ENCODE measurements around the gene PEDS1. TPM values are rescaled to one million over a fixed set of nuclear protein-coding genes. Genes with fewer than 3 reads are reported as not detected.
A peak's percentile ranks its signal among the peaks of the same experiment; 100 is the strongest.

PEDS1 gene
- total and polyA plus RNA-seq, 2 of the 13 experiments (the other 11 are each of a cell fraction or from before 2014, with no cell fraction given) = 30.5 to 93.9 TPM

DNA sequence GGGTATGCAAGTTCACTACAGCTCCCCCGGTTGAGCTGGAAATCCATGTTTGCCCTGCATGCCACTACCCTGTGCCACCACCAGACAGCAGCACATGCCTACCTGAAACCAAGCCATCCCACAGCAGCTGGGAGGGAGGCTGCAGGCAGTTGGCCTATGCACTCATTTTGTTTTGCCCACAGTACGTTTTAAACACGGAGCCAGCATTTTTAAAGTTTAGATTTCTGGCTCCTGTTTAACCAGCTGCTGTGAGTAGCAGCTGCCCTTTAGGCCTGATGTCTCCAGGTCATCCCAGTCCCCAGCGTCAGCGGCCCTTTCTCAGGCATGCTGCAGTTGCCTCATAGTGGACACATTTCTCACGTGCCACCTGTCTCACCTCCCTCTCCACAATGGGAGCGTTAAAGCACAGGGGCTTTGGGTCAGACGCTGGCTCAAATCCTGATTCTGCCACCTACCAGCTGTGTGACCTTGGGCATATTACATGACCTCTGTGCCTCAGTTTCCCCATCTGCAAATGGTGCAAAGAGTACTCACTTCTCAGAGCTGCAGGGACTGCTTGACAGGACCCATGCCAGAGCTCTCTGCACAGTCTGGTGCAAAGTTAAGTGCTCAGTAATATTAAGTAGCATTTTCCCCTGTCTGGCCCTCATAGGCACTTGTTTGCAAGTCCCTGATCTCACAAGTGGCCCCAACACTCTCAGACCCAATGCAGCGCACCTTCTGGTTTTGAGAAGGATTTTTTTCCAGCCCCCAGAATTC lies 32.4 kb downstream of the PEDS1 start (continued):
- TF ChIP-seq, protein P1, sequence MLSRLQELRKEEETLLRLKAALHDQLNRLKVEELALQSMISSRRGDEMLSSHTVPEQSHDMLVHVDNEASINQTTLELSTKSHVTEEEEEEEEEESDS (CRISPR knock-in tag; IDR thresholded peaks at IDR 0.05; ENCODE audit: borderline replicate concordance) = no peak; the same call in 1 of the 2 replicates
- TF ChIP-seq ZNF761 (CRISPR knock-in tag; conservative IDR thresholded peaks at IDR 0.05) (0 out of 2 replicates have a peak, but pooled peaks have one; percentile 33), GFI1 (CRISPR knock-in tag; IDR thresholded peaks at IDR 0.05; ENCODE audit: borderline replicate concordance) (0 out of 2 replicates have a peak, but pooled peaks have one; percentile 18), ZNF792 (CRISPR knock-in tag; IDR thresholded peaks at IDR 0.05) (no peak), HDAC2 (CRISPR knock-in tag; IDR thresholded peaks at IDR 0.05) (peak; percentile 62; the same call in 1 of the 2 replicates), KLF16 (CRISPR knock-in tag; IDR thresholded peaks at IDR 0.05) (peak in 1 of 2 experiments; percentile 67; a peak in 2 of 4 replicates), ZNF766 (CRISPR knock-in tag; IDR thresholded peaks at IDR 0.05; ENCODE audit: borderline replicate concordance) (peak; percentile 85; the same call in 1 of the 2 replicates), ZNF350 (CRISPR knock-in tag; IDR thresholded peaks at IDR 0.05; ENCODE audit: borderline replicate concordance, low read depth) (peak; percentile 80), PAX8 (CRISPR knock-in tag; IDR thresholded peaks at IDR 0.05; ENCODE audit: borderline replicate concordance) (no peak), SAP130 (CRISPR knock-in tag; IDR thresholded peaks at IDR 0.05; ENCODE audit: low read depth) (peak; percentile 82), NR2F2 (IDR thresholded peaks at IDR 0.05; ENCODE audit: borderline replicate concordance, low read depth) (no peak), DNMT3B (CRISPR knock-in tag; conservative IDR thresholded peaks at IDR 0.05) (no peak), YEATS4 (CRISPR knock-in tag; IDR thresholded peaks at IDR 0.05; ENCODE audit: borderline replicate concordance) (no peak; the same call in 1 of the 2 replicates), BORCS8-MEF2B (CRISPR knock-in tag; IDR thresholded peaks at IDR 0.05) (peak; percentile 71), NONO (IDR thresholded peaks at IDR 0.05) (no peak), NONO (CRISPR knock-in tag; conservative IDR thresholded peaks at IDR 0.05) (peak; percentile 72), POLR2A (IDR thresholded peaks at IDR 0.05; ENCODE audit: insufficient read depth in 1 of 2, low read depth in 2 of 2, low read length in 2 of 2) (no peak; a peak in 2 of 4 replicates), GATAD2A (CRISPR knock-in tag; IDR thresholded peaks at IDR 0.05) (peak; percentile 61), KMT2A (CRISPR knock-in tag; IDR thresholded peaks at IDR 0.05) (no peak), AGO2 (optimal IDR thresholded peaks at IDR 0.05; ENCODE audit: low read depth, low read length) (peak; percentile 38), SIN3A (IDR thresholded peaks at IDR 0.05; ENCODE audit: borderline replicate concordance, low read depth, low read length) (0 out of 2 replicates have a peak, but pooled peaks have one; percentile 42), ZKSCAN8 (CRISPR knock-in tag; IDR thresholded peaks at IDR 0.05; ENCODE audit: borderline replicate concordance) (no peak)
- TF ChIP-seq, protein P2, sequence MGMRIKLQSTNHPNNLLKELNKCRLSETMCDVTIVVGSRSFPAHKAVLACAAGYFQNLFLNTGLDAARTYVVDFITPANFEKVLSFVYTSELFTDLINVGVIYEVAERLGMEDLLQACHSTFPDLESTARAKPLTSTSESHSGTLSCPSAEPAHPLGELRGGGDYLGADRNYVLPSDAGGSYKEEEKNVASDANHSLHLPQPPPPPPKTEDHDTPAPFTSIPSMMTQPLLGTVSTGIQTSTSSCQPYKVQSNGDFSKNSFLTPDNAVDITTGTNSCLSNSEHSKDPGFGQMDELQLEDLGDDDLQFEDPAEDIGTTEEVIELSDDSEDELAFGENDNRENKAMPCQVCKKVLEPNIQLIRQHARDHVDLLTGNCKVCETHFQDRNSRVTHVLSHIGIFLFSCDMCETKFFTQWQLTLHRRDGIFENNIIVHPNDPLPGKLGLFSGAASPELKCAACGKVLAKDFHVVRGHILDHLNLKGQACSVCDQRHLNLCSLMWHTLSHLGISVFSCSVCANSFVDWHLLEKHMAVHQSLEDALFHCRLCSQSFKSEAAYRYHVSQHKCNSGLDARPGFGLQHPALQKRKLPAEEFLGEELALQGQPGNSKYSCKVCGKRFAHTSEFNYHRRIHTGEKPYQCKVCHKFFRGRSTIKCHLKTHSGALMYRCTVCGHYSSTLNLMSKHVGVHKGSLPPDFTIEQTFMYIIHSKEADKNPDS (CRISPR knock-in tag; IDR thresholded peaks at IDR 0.05) = peak; percentile 57; the same call in 1 of the 2 replicates
- TF ChIP-seq, protein P3, sequence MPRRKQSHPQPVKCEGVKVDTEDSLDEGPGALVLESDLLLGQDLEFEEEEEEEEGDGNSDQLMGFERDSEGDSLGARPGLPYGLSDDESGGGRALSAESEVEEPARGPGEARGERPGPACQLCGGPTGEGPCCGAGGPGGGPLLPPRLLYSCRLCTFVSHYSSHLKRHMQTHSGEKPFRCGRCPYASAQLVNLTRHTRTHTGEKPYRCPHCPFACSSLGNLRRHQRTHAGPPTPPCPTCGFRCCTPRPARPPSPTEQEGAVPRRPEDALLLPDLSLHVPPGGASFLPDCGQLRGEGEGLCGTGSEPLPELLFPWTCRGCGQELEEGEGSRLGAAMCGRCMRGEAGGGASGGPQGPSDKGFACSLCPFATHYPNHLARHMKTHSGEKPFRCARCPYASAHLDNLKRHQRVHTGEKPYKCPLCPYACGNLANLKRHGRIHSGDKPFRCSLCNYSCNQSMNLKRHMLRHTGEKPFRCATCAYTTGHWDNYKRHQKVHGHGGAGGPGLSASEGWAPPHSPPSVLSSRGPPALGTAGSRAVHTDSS (CRISPR knock-in tag; conservative IDR thresholded peaks at IDR 0.05) = no peak
- TF ChIP-seq, protein P4, sequence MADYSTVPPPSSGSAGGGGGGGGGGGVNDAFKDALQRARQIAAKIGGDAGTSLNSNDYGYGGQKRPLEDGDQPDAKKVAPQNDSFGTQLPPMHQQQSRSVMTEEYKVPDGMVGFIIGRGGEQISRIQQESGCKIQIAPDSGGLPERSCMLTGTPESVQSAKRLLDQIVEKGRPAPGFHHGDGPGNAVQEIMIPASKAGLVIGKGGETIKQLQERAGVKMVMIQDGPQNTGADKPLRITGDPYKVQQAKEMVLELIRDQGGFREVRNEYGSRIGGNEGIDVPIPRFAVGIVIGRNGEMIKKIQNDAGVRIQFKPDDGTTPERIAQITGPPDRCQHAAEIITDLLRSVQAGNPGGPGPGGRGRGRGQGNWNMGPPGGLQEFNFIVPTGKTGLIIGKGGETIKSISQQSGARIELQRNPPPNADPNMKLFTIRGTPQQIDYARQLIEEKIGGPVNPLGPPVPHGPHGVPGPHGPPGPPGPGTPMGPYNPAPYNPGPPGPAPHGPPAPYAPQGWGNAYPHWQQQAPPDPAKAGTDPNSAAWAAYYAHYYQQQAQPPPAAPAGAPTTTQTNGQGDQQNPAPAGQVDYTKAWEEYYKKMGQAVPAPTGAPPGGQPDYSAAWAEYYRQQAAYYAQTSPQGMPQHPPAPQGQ (CRISPR knock-in tag; IDR thresholded peaks at IDR 0.05; ENCODE audit: borderline replicate concordance) = peak; percentile 29; the same call in 1 of the 2 replicates

All from HepG2 (cell line).